GM18517 (cell line): ENCODE data around the gene ZSCAN5C.
"Not testable (repeated sequence)": the region's sequence is repeated elsewhere in the genome, so short reads cannot be mapped to it uniquely, and the experiment has no call there.

ENCODE experiments used
- ATAC-seq: cut with Tn5 transposase; IDR thresholded peaks from one replicate; pipeline ENCODE4 v1.9.1; 2021; ENCODE audit warnings: mild to moderate bottlenecking, moderate library complexity; ENCODE audit not compliant: unreplicated experiment

The ZSCAN5C gene

GRCh38 chr19:56201973-56202372 is at the start of gene ZSCAN5C:
Gene ZSCAN5C (plus strand): TSS chr19:56202273. CDS start chr19:56205914, 3,641 bp downstream.
- ATAC-seq = no peak

- ATAC-seq = no peak
Measured at GRCh38 chr19:56152644-56153043, 49.4 kb upstream of the ZSCAN5C start.

- ATAC-seq = no peak
Measured at GRCh38 chr19:56153507-56153906, 48.6 kb upstream of the ZSCAN5C start.

GRCh38 chr19:56155124-56155687 is 46.9 kb upstream of the ZSCAN5C start:
- ATAC-seq = no peak

GRCh38 chr19:56156768-56157167 is 45.3 kb upstream of the ZSCAN5C start:
- no peak for ATAC-seq

GRCh38 chr19:56158170-56158757 is 43.8 kb upstream of the ZSCAN5C start:
- ATAC-seq = no peak

- no peak for ATAC-seq
Measured at GRCh38 chr19:56159009-56159559, 43.0 kb upstream of the ZSCAN5C start.

GRCh38 chr19:56159622-56160271 is 42.3 kb upstream of the ZSCAN5C start:
- ATAC-seq = no peak

- ATAC-seq = no peak
Measured at GRCh38 chr19:56161534-56161933, 40.5 kb upstream of the ZSCAN5C start.

GRCh38 chr19:56162258-56162657 is 39.8 kb upstream of the ZSCAN5C start:
- no peak for ATAC-seq

- ATAC-seq = no peak
Measured at GRCh38 chr19:56163097-56163496, 39.0 kb upstream of the ZSCAN5C start.

GRCh38 chr19:56167064-56167578 is 35.0 kb upstream of the ZSCAN5C start:
- no peak for ATAC-seq

- no peak for ATAC-seq
Measured at GRCh38 chr19:56170261-56170660, 31.8 kb upstream of the ZSCAN5C start.

- no peak for ATAC-seq
Measured at GRCh38 chr19:56174086-56174485, 28.0 kb upstream of the ZSCAN5C start.

GRCh38 chr19:56174550-56174949 is 27.5 kb upstream of the ZSCAN5C start:
- ATAC-seq = no peak

- ATAC-seq = not testable (repeated sequence)
Measured at GRCh38 chr19:56175861-56176307, 26.2 kb upstream of the ZSCAN5C start, which contains the start of gene GALP. Gene GALP (plus strand): TSS chr19:56176008. CDS start chr19:56177109, 1,101 bp downstream.

GRCh38 chr19:56176310-56176709 is 25.8 kb upstream of the ZSCAN5C start:
- not testable (repeated sequence) for ATAC-seq

- no peak for ATAC-seq
Measured at GRCh38 chr19:56176881-56177280, 25.2 kb upstream of the ZSCAN5C start.

GRCh38 chr19:56177564-56178243 is 24.4 kb upstream of the ZSCAN5C start:
- ATAC-seq = no peak

- no peak for ATAC-seq
Measured at GRCh38 chr19:56189785-56190184, 12.3 kb upstream of the ZSCAN5C start.

- no peak for ATAC-seq
Measured at GRCh38 chr19:56191115-56191514, 11.0 kb upstream of the ZSCAN5C start.
